ENCODE data around the gene UPK3BL2.
"Not testable (repeated sequence)": the region's sequence is repeated elsewhere in the genome, so short reads cannot be mapped to it uniquely, and the experiment has no call there.

UPK3BL2 gene

GRCh38 chr7:102503141-102503540 lies 40.4 kb downstream of the UPK3BL2 start:
- DNase-seq; in situ Hi-C loops (cut with MboI; ENCODE audit: low pct_unique_long_range_greater_than_20kb, low sequenced_read_pairs): not testable (repeated sequence)

GRCh38 chr7:102498321-102498720 lies 45.2 kb downstream of the UPK3BL2 start:
- in situ Hi-C loops (cut with MboI; ENCODE audit: low pct_unique_long_range_greater_than_20kb, low sequenced_read_pairs), result not testable (repeated sequence)

GRCh38 chr7:102497308-102497707 lies 46.2 kb downstream of the UPK3BL2 start:
- in situ Hi-C loops (cut with MboI; ENCODE audit: low pct_unique_long_range_greater_than_20kb, low sequenced_read_pairs); DNase-seq: not testable (repeated sequence)

More at GRCh38 chr7:102498321-102498720, 45.2 kb downstream of the UPK3BL2 start:
- DNase-seq, result not testable (repeated sequence)

- in situ Hi-C loops (cut with MboI; ENCODE audit: low pct_unique_long_range_greater_than_20kb, low sequenced_read_pairs); DNase-seq: not testable (repeated sequence)
Observed at GRCh38 chr7:102496861-102497260, 46.6 kb downstream of the UPK3BL2 start.

GRCh38 chr7:102494473-102495149 lies 48.9 kb downstream of the UPK3BL2 start:
- DNase-seq; in situ Hi-C loops (cut with MboI; ENCODE audit: low pct_unique_long_range_greater_than_20kb, low sequenced_read_pairs): not testable (repeated sequence)

- DNase-seq; in situ Hi-C loops (cut with MboI; ENCODE audit: low pct_unique_long_range_greater_than_20kb, low sequenced_read_pairs): not testable (repeated sequence)
Observed at GRCh38 chr7:102494026-102494425, 49.5 kb downstream of the UPK3BL2 start.

- in situ Hi-C loops (cut with MboI; ENCODE audit: low pct_unique_long_range_greater_than_20kb, low sequenced_read_pairs), result not testable (repeated sequence)
Observed at GRCh38 chr7:102493220-102493935, 50.1 kb downstream of the UPK3BL2 start.

GRCh38 chr7:102490529-102491075 lies 52.9 kb downstream of the UPK3BL2 start:
- in situ Hi-C loops (cut with MboI; ENCODE audit: low pct_unique_long_range_greater_than_20kb, low sequenced_read_pairs); DNase-seq: not testable (repeated sequence)

More at GRCh38 chr7:102493220-102493935, 50.1 kb downstream of the UPK3BL2 start:
- not testable (repeated sequence) for DNase-seq
